Naive thymus-derived CD8-positive, alpha-beta T cell (primary cell): ENCODE measurements around the gene PIK3R6. TPM values are rescaled to one million over a fixed set of nuclear protein-coding genes. Genes with fewer than 3 reads are reported as not detected.

Source experiments
- ATAC-seq, 2 donors: fragments of 150-1000 bp; cut with Tn5 transposase in 1 of 2; sonication (Bioruptor Pico), chemical (Tn5 transposase) in 1 of 2; 1 replicate in 1 of 2; 2 replicates in 1 of 2; pipeline ENCODE4 v1.10.0; 2021; ENCODE audit warnings: mild to moderate bottlenecking in 2 of 2, moderate library complexity in 2 of 2
- POLR2A ChIA-PET: fragments of 350-600 bp; sonication (Branson Sonifier 250); formaldehyde crosslinking; loops from one replicate; lab custom pipeline; 2021; ENCODE audit warnings: antibody characterized with exemption; lab: Charles Lee
- DNase-seq, 10 donors: peaks; one replicate each; pipeline versions ENCODE4 v3.0.0 to v3.0.0-alpha.2; 2020 to 2022
- H3K27ac Mint-ChIP-seq, 10 donors: one replicate each; pipeline ENCODE4 v1.8.0; 2020 to 2022; ENCODE audit warnings: mild to moderate bottlenecking in 10 of 10, mixed read lengths in 10 of 10, moderate library complexity in 4 of 10, inconsistent platforms in 1 of 10
- H3K27me3 Mint-ChIP-seq, 5 donors: one replicate each; pipeline ENCODE4 v1.8.0; 2021 to 2022; ENCODE audit warnings: mixed read lengths in 5 of 5
- H3K36me3 Mint-ChIP-seq, 3 donors: one replicate each; pipeline ENCODE4 v1.8.0; 2020 to 2022; ENCODE audit warnings: mixed read lengths in 3 of 3, mild to moderate bottlenecking in 2 of 3, inconsistent platforms in 1 of 3
- H3K4me1 Mint-ChIP-seq, 4 donors: one replicate each; pipeline ENCODE4 v1.8.0; 2021 to 2022; ENCODE audit warnings: mixed read lengths in 4 of 4
- H3K4me3 Mint-ChIP-seq, 10 donors: one replicate each; pipeline ENCODE4 v1.8.0; 2020 to 2022; ENCODE audit warnings: mild to moderate bottlenecking in 10 of 10, mixed read lengths in 10 of 10, moderate library complexity in 6 of 10, inconsistent platforms in 1 of 10
- H3K9me3 Mint-ChIP-seq, 9 donors: one replicate each; pipeline ENCODE4 v1.8.0; 2020 to 2022; ENCODE audit warnings: mixed read lengths in 9 of 9, mild to moderate bottlenecking in 3 of 9, inconsistent platforms in 1 of 9, moderate library complexity in 1 of 9
- polyA plus RNA-seq, 3 donors: library from polyadenylated mRNA; unstranded; fragments of 300-500 nt; fragmentation: Illumina TruSeq; gene quantifications; one replicate each; pipeline ENCODE4 v1.2.3, GENCODE V29; 2021
- total RNA-seq, 8 experiments: library from RNA in 2 of 8; stranded (reverse) in 2 of 8; gene quantifications; one replicate each; pipeline ENCODE4 v1.2.3 and lab custom pipeline; 2021 to 2026

Gene PIK3R6
- under 1 TPM; 0.42 to 0.44 TPM for total RNA-seq
- polyA plus RNA-seq: under 1 TPM in 1 of 3 donors, not detected in 2; 0.47 TPM
- total RNA-seq (lab: John Stamatoyannopoulos, UW): 0.06 to 1.5 (median 0.55) reads per million in 6 experiments

GRCh38 chr17:8867361-8867981 is at the start of gene PIK3R6:
Gene PIK3R6 (minus strand): TSS chr17:8867674. CDS start chr17:8849794, 17,880 bp downstream.
- H3K27me3 Mint-ChIP-seq: peaks cover 0 to 2% (median 0%) of the 10 kb centered on the region in 5 donors
- H3K27ac Mint-ChIP-seq: peak within 1 kb of the TSS; percentile 6 to 89 (median 80)
- no peaks in the 10 kb centered on the region for H3K9me3 Mint-ChIP-seq
- ATAC-seq: peak; percentile 82 to 90
- DNase-seq: peak in 1 of 10 donors; percentile 21
- POLR2A ChIA-PET: no interaction called here
- H3K4me1 Mint-ChIP-seq: peaks cover 16 to 35% (median 34%) of the 10 kb centered on the region in 4 donors
- peaks cover 0 to 6% (median 0%) of the 10 kb centered on the region in 3 donors for H3K36me3 Mint-ChIP-seq
- H3K4me3 Mint-ChIP-seq: peak within 1 kb of the TSS; percentile 71 to 88 (median 82)

DNA sequence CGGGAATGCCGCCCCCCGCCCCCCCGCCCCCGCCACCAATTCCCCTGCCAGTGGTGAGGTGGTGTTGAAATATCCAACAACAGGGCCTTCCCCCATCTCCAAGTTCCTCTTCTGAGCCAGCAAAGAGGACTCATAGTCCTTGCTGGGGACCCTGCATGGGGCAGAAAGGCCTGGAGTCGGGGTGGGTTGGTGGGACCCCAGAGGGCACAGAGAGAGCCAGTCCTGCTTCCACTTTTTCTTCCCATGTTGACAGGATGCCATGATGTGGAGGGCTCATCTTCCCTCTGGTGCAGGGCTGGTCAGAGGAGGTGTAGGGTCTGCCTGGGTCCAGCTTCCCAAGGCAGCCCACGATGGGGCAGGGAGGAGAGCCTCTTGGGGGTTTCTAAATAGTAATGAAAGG is 49.0 kb upstream of the PIK3R6 start:
- POLR2A ChIA-PET: interaction anchor here (0.5 to 0.6 kb wide), 2 partner anchors 14 to 26 kb away, joined by 3 to 4 read pairs; no protein-coding TSS in a partner anchor
- Mint-ChIP-seq H3K27ac (peak overlapping the region in 6 of 10 donors; percentile 13 to 83 (median 62)), H3K4me1 (peaks cover 26 to 71% (median 58%) of the 10 kb centered on the region in 4 donors), H3K27me3 (no peaks in the 10 kb centered on the region), H3K9me3 (peaks cover 0 to 5% (median 3%) of the 10 kb centered on the region in 9 donors), H3K36me3 (peaks cover 7 to 54% (median 24%) of the 10 kb centered on the region in 3 donors), H3K4me3 (no peak overlapping the region)
- ATAC-seq: no peak
- DNase-seq: no peak

DNA sequence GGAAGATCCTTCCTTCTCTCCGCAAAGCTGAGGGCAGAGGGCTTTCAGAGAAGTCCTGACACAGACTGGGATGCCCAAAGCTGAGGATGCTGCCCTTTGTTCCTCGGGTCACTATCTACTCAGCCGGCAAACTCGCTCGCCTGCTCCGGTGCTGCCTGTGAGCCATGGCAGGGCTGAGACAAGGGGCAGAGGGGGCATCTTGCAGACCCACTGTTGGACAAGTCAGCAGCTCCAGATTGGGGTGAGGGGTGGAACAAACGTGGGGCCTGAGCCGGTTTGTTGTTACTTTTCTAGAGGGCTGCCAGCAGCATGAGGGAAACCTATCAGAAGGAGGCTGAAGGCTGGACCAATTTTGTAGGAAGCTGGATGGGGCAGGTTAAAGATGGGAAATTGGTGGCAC is 47.1 kb upstream of the PIK3R6 start:
- peaks cover 29 to 65% (median 60%) of the 10 kb centered on the region in 4 donors for H3K4me1 Mint-ChIP-seq

DNA sequence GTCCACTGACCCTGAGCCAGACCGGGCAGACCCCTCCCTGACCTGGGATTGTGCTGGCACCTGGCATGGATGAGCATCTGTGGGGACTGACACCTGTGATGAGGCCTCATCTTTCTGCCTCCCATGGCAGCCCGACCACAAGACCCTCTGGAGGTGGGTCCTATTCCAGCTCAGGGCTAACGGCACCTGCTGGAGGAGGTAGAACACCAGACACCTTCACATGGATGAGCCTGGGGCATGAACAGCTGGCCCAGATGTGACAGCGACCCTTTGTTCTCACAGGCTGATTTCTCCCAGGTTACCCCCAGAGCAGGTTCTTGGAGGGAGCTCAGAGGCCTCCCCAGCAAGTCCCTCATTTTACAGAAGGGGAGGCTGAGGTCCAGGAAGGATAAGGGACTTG is 46.4 kb upstream of the PIK3R6 start:
- Mint-ChIP-seq H3K4me3 (peak overlapping the region in 1 of 10 donors; percentile 20), H3K9me3 (peaks cover 0 to 4% (median 2%) of the 10 kb centered on the region in 9 donors), H3K27ac (peak overlapping the region in 3 of 10 donors; percentile 11 to 34 (median 31)), H3K27me3 (no peaks in the 10 kb centered on the region), H3K36me3 (peaks cover 2 to 65% (median 19%) of the 10 kb centered on the region in 3 donors), H3K4me1 (peaks cover 27 to 59% (median 53%) of the 10 kb centered on the region in 4 donors)
- no peak for DNase-seq
- POLR2A ChIA-PET: no interaction called here
- ATAC-seq: no peak

More for the DNA sequence above, 47.1 kb upstream of the PIK3R6 start:
- DNase-seq (no peak), ATAC-seq (no peak)
- peaks cover 0 to 5% (median 3%) of the 10 kb centered on the region in 9 donors for H3K9me3 Mint-ChIP-seq
- H3K27me3 Mint-ChIP-seq: no peaks in the 10 kb centered on the region
- H3K27ac Mint-ChIP-seq: peak overlapping the region in 7 of 10 donors; percentile 22 to 88 (median 53)
- no peak overlapping the region for H3K4me3 Mint-ChIP-seq
- peaks cover 7 to 64% (median 23%) of the 10 kb centered on the region in 3 donors for H3K36me3 Mint-ChIP-seq
- POLR2A ChIA-PET: interaction anchor here (0.9 kb wide), 1 partner anchor 27 kb away, joined by 6 read pairs; no protein-coding TSS in a partner anchor

DNA sequence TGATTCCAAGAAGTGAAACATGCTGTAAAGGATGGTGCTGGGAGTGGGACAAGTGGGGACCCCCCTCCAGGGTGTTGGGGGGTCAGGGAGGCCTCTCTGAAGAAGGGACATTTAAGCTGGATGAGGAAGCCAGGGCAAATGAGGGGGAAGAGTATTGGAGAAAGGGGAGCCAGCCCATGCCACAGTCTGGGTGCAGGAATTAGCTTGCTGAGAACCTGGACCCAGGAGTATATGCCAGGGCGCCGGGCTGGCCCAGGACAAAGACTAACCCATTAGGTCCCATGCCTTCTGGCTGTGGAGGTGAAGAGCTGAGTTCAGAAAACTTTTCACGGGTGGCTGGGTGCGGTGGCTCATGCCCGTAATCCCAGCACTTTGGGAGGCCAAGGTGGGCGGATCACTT is 45.6 kb upstream of the PIK3R6 start:
- DNase-seq (no peak), ATAC-seq (no peak)
- Mint-ChIP-seq H3K4me3 (no peak overlapping the region), H3K4me1 (peaks cover 26 to 56% (median 53%) of the 10 kb centered on the region in 4 donors), H3K9me3 (peaks cover 0 to 4% (median 0%) of the 10 kb centered on the region in 9 donors), H3K27me3 (no peaks in the 10 kb centered on the region), H3K27ac (peak overlapping the region in 7 of 10 donors; percentile 24 to 87 (median 63)), H3K36me3 (peaks cover 2 to 67% (median 18%) of the 10 kb centered on the region in 3 donors)
- POLR2A ChIA-PET: no interaction called here

DNA sequence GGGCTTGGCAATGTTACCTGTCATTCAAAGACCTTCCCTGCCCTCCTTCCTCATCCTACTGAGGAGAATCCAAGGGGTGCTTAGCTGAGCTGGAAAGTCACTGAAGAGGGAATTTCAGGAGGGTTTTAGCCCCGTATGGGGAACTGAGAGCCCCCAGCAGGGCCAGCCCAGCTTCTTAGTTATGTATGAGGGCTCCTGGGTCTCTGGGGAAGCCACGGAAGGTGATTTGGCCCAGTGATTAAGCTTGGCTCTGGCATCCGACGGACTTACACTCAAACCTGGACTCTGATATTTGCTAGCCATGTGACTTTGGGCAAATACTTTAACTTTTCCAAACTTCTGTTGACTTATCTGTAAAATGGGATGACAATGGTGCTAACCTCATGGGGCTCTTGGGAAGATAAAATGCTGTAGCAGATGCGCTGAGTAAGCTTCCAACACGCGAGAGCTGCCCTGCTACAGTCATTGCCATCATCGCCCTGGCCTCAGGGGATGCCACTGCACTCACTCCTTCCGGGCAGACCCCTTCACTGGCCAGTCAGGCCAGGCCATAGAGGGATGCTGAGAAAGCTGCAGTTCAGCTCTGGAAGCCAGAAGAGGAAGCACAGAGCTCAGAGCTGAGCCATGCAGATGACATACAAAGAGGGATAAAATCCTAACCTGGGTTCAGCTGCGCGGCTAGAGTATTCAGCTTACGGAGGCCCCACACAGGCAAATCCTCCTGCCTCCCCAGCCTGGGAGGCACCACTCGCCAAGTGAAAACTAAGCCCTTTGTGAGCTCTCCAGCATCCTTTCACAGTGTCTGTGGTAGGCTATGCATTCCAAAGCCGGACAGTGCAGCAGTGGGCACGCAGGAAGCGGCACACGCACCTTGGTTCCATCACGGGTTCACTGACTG is 44.9 kb upstream of the PIK3R6 start:
- H3K4me3 Mint-ChIP-seq: peak overlapping the region in 1 of 10 donors; percentile 32
- peaks cover 0 to 3% (median 0%) of the 10 kb centered on the region in 9 donors for H3K9me3 Mint-ChIP-seq
- no peak for DNase-seq
- ATAC-seq: no peak
- peaks cover 5 to 70% (median 20%) of the 10 kb centered on the region in 3 donors for H3K36me3 Mint-ChIP-seq
- peak overlapping the region in 8 of 10 donors; percentile 22 to 87 (median 68) for H3K27ac Mint-ChIP-seq
- no peaks in the 10 kb centered on the region for H3K27me3 Mint-ChIP-seq
- peaks cover 26 to 56% (median 49%) of the 10 kb centered on the region in 4 donors for H3K4me1 Mint-ChIP-seq
- POLR2A ChIA-PET: interaction anchor here (1.2 to 1.4 kb wide), 2 partner anchors 12 to 41 kb away, joined by 3 to 4 read pairs; no protein-coding TSS in a partner anchor

DNA sequence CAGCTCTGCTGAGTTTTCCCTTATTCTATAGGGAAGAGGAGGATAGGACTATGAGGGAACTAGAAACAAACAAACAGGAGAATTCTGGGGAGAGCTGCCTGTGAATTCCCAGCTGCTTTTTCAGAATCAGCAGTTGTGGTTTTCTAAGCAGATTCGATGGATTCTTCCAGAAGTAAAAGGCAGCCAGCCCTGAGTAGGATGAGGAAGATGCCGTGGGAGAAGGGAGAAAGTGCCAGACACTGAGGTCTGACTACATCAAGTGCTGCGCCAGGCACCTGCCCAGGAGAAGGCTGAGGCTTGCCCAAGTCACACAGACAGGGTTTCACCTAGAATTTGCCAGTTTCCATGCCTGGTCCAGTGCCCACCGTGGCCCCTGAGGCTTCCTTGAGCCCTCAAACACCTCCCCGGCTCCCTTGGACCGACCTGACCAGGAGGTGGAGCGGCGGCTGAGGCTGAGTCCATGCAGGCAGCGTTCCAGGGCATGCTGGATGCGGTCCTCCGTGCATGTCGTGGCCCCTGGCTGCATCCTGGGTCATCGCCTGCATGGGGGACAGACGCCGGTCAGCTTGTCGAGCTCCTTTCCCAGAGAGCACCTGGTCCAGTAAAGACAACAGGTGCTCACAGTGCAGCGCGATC is 43.6 kb upstream of the PIK3R6 start:
- no peaks in the 10 kb centered on the region for H3K27me3 Mint-ChIP-seq
- H3K4me1 Mint-ChIP-seq: peaks cover 21 to 47% (median 39%) of the 10 kb centered on the region in 4 donors

GRCh38 chr17:8909586-8910270 is 42.3 kb upstream of the PIK3R6 start:
- Mint-ChIP-seq H3K9me3 (no peaks in the 10 kb centered on the region), H3K27me3 (no peaks in the 10 kb centered on the region), H3K36me3 (peaks cover 7 to 85% (median 20%) of the 10 kb centered on the region in 3 donors), H3K27ac (peak overlapping the region in 5 of 10 donors; percentile 6 to 81 (median 24)), H3K4me3 (no peak overlapping the region), H3K4me1 (peaks cover 20 to 49% (median 31%) of the 10 kb centered on the region in 4 donors)
- DNase-seq: peak in 1 of 10 donors; percentile 42
- ATAC-seq: no peak
- POLR2A ChIA-PET: interaction anchor here (1.1 kb wide), 1 partner anchor 8 kb away, joined by 3 read pairs; no protein-coding TSS in a partner anchor

More for the DNA sequence above, 43.6 kb upstream of the PIK3R6 start:
- Mint-ChIP-seq H3K4me3 (no peak overlapping the region), H3K9me3 (no peaks in the 10 kb centered on the region), H3K27ac (peak overlapping the region in 4 of 10 donors; percentile 15 to 87 (median 59)), H3K36me3 (peaks cover 5 to 75% (median 18%) of the 10 kb centered on the region in 3 donors)
- DNase-seq (peak in 1 of 10 donors; percentile 45), ATAC-seq (no peak)
- POLR2A ChIA-PET: interaction anchor here (1.2 to 1.4 kb wide), 2 partner anchors 11 to 42 kb away, joined by 3 to 4 read pairs; no protein-coding TSS in a partner anchor

DNA sequence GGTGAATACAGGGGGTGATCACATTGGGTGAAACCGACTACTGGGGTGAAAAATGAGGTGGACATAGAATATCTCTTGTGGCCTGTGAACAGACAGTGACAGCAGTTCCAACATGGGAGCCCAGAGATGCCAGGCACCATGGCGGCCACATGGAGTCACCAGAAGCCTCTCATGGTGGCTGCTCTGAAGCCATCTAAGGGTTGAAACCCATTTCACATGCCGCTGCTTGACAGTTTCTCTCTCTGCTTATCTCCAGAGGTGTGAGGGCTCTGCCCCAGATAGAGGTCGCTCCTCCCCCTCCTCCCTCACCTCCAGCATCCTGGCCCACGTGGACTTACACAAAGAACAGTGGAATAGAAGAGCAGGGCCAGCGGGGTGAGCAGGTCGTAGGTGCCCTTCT is 37.9 kb upstream of the PIK3R6 start:
- H3K9me3 Mint-ChIP-seq: no peaks in the 10 kb centered on the region
- H3K27ac Mint-ChIP-seq: peak overlapping the region in 8 of 10 donors; percentile 12 to 86 (median 66)
- POLR2A ChIA-PET: no interaction called here

DNA sequence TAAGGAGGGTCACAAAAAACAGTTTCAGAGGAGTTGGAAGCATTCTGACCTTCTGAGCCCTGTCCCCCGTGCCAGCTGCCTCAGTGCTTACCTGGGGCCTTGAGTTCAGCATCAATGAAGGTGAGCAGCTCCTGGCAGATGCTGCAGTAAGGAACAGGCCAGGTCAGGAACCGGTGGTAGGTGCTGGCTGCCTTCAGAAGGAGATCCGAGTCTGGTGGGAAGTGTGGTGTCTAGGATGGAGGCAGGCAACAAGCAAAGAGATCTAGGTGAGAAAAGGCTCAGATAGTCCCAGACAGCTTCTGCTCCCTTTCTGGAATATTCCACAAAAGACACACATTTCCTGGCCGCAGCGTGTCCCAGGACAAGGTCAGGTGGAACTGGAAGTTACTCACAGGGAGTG is 37.2 kb upstream of the PIK3R6 start:
- peak overlapping the region in 6 of 10 donors; percentile 5 to 82 (median 49) for H3K27ac Mint-ChIP-seq
- DNase-seq: peak in 1 of 10 donors; percentile 28
- ATAC-seq: no peak
- no peaks in the 10 kb centered on the region for H3K27me3 Mint-ChIP-seq
- peaks cover 23 to 39% (median 38%) of the 10 kb centered on the region in 4 donors for H3K4me1 Mint-ChIP-seq
- POLR2A ChIA-PET: no interaction called here
- peaks cover 13 to 93% (median 29%) of the 10 kb centered on the region in 3 donors for H3K36me3 Mint-ChIP-seq
- H3K9me3 Mint-ChIP-seq: no peaks in the 10 kb centered on the region
- no peak overlapping the region for H3K4me3 Mint-ChIP-seq

More for the DNA sequence above, 37.9 kb upstream of the PIK3R6 start:
- Mint-ChIP-seq H3K4me3 (no peak overlapping the region), H3K4me1 (peaks cover 18 to 33% (median 32%) of the 10 kb centered on the region in 4 donors), H3K27me3 (no peaks in the 10 kb centered on the region), H3K36me3 (peaks cover 13 to 93% (median 29%) of the 10 kb centered on the region in 3 donors)
- no peak for ATAC-seq
- DNase-seq: peak in 1 of 10 donors; percentile 48

DNA sequence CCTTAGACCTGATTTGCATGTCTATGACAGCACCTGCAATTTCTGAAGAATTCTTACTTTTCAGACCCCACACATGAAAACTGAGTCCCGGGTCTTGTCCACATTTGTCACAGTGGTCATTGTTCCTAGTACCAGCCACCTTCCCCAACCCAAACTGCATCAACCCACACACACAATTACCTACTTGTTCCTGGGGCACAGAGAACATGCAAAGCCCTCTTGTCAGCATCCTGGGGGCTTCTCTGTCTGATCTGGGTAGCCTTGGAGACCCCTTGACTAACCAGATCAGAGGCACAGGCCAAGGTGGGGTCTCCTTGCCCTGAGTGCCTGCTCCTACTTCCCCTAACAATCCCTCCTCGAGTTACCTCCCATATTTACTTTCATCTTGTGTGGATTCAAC is 36.7 kb upstream of the PIK3R6 start:
- H3K9me3 Mint-ChIP-seq: no peaks in the 10 kb centered on the region
- H3K4me1 Mint-ChIP-seq: peaks cover 24 to 44% (median 42%) of the 10 kb centered on the region in 4 donors
- POLR2A ChIA-PET: no interaction called here
- peak overlapping the region in 7 of 10 donors; percentile 19 to 82 (median 47) for H3K27ac Mint-ChIP-seq
- H3K36me3 Mint-ChIP-seq: peaks cover 13 to 88% (median 29%) of the 10 kb centered on the region in 3 donors
- no peak for DNase-seq
- H3K27me3 Mint-ChIP-seq: peaks cover 0 to under 1% (median 0%) of the 10 kb centered on the region in 5 donors
- no peak for ATAC-seq
- H3K4me3 Mint-ChIP-seq: no peak overlapping the region
